HTERT RPE-1 (cell line): ENCODE data around the gene TFAP2B.

Experiments
- in situ Hi-C: fragments of 300-500 bp; cut with MboI; formaldehyde crosslinking; loops from 4 replicates; pipeline ENCODE4 v1.14.3; 2020; ENCODE audit warnings: low sequenced_read_pairs

TFAP2B gene

GRCh38 chr6:50847890-50848594, 29.4 kb downstream of the TFAP2B start:
- in situ Hi-C loops, result no loop called here

GRCh38 chr6:50848989-50849795, 30.5 kb downstream of the TFAP2B start:
- in situ Hi-C loops, result no loop called here

- in situ Hi-C loops, result no loop called here
These were observed 31.1 kb downstream of the TFAP2B start for GRCh38 chr6:50849796-50850180.

- in situ Hi-C loops, result no loop called here
These were observed 31.8 kb downstream of the TFAP2B start for GRCh38 chr6:50850223-50851048.

- in situ Hi-C loops, result no loop called here
These were observed 32.6 kb downstream of the TFAP2B start for GRCh38 chr6:50851049-50851845.

- in situ Hi-C loops, result no loop called here
These were observed 35.3 kb downstream of the TFAP2B start for GRCh38 chr6:50853939-50854338.

- in situ Hi-C loops, result no loop called here
These were observed 43.0 kb downstream of the TFAP2B start for GRCh38 chr6:50861692-50862091.

- in situ Hi-C loops, result no loop called here
These were observed 43.5 kb downstream of the TFAP2B start for GRCh38 chr6:50862176-50862575.

GRCh38 chr6:50864601-50865000, 45.9 kb downstream of the TFAP2B start:
- in situ Hi-C loops, result no loop called here

GRCh38 chr6:50868466-50868865, 49.8 kb downstream of the TFAP2B start:
- in situ Hi-C loops, result no loop called here

GRCh38 chr6:50873167-50873566, 54.5 kb downstream of the TFAP2B start:
- in situ Hi-C loops, result no loop called here

- in situ Hi-C loops, result no loop called here
These were observed 65.7 kb downstream of the TFAP2B start for GRCh38 chr6:50884364-50884763.

GRCh38 chr6:50887112-50887511, 68.4 kb downstream of the TFAP2B start:
- in situ Hi-C loops, result no loop called here

- in situ Hi-C loops, result no loop called here
These were observed 70.8 kb downstream of the TFAP2B start for GRCh38 chr6:50889497-50889896.

GRCh38 chr6:50889935-50890334, 71.3 kb downstream of the TFAP2B start:
- in situ Hi-C loops, result no loop called here

- in situ Hi-C loops, result no loop called here
These were observed 71.9 kb downstream of the TFAP2B start for GRCh38 chr6:50890579-50890978.

- in situ Hi-C loops, result no loop called here
These were observed 72.6 kb downstream of the TFAP2B start for GRCh38 chr6:50891290-50891689.
